NCI-H2196 treated with DMSO at 0.1 percent for 48 hours (cell line): ENCODE results near the gene DEFB119.
"Not testable (repeated sequence)": the region's sequence is repeated elsewhere in the genome, so short reads cannot be mapped to it uniquely, and the experiment has no call there.

Experiments used
- DNase-seq: peaks from one replicate; lab custom pipeline; 2025; ENCODE audit not compliant: unreplicated experiment; lab: John Stamatoyannopoulos, UW

Gene DEFB119, protein sequence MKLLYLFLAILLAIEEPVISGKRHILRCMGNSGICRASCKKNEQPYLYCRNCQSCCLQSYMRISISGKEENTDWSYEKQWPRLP

DNA sequence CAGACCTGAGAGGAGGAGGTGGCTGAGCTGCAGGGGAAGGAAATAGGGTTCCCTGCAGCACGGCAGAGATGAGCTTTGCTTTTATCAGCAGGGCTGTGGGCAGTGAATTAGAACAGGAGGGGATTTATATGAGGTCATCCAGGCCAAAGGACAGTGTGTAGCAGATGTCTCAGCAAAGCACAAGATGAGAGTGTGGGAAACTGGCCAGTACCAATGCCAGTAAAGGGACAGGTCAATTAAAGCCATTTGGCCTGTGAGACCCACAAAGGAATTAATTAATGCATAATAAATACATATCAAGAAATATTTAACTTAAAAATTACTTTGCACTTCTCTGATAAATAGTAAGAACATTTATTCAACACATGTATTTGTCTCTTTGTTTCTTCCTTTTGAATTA is at the start of gene DEFB119:
DEFB119 (minus strand) TSS at position 101 of the 400 bp plus-strand sequence. CDS start 107 bp downstream, outside the sequence.
- no peak for DNase-seq

DNA sequence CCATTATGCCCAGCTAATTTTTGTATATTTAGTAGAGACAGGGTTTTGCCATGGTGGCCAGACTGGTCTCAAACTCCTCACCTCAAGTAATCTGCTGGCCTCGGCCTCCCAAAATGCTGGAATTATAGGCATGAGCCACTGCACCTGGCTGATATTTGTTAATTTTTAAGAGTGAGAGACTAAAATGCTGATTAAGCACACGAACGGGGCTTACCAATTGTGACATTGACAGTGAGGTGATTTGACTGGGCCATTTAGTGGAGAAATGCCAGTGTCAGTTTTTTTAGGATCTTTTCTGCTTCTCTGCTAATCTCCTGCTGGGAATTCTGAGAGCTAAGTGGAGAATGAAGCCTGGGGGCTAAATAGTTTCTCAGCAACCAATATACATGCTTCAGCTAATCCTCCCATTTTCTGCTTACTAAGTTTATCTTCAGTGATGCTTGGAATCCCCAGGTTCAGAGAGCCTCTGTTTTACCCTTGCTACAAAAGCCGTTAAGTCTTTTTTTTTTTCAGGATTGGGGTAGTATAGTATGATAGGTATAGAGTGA is 40.3 kb upstream of the DEFB119 start:
- DNase-seq = no peak

DNA sequence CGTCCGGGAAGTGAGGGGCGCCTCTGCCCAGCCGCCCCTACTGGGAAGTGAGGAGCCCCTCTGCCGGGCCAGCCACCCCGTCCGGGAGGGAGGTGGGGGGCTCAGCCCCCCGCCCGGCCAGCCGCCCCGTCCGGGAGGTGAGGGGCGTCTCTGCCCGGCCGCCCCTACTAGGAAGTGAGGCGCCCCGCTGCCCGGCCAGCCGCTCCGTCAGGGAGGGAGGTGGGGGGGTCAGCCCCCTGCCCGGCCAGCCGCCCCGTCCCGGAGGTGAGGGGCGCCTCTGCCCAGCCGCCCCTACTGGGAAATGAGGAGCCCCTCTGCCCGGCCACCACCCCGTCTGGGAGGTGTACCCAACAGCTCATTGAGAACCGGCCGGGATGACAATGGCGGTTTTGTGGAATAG is 37.2 kb upstream of the DEFB119 start:
- not testable (repeated sequence) for DNase-seq

DNA sequence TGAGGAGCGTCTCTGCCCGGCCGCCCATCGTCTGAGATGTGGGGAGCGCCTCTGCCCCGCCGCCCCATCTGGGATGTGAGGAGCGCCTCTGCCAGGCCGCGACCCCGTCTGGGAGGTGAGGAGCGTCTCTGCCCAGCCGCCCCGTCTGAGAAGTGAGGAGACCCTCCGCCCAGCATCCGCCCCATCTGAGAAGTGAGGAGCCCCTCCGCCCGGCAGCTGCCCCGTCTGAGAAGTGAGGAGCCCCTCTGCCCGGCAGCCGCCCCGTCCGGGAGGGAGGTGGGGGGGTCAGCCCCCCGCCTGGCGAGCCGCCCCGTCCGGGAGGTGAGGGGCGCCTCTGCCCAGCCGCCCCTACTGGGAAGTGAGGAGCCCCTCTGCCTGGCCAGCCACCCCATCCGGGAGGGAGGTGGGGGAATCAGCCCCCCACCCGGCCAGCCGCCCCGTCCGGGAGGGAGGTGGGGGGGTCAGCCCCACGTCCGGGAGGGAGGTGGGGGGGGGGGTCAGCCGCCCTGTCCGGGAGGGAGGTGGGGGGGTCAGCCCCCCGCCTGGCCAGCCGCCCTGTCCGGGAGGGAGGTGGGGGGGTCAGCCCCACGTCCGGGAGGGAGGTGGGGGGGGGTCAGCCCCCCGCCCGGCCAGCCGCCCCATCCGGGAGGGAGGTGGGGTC is 36.6 kb upstream of the DEFB119 start:
- DNase-seq = not testable (repeated sequence)

DNA sequence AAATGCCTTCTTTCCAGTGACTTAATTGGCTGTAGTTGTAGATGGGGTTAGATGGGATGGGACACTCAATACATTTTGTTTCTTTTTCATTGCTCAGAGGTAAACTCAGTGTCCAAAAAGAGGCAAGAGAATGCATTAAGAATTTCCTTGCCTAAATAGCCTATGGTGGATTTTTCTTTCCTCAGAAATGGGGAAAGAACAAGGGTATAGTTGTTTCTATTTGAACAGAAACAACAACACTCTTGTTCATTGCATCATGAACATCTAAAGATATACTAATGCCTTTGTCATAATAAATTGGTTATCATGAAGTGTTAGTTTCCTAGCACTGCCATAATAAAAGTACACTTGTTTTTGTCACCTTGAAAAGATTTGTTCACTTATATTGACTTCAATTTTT is 35.4 kb upstream of the DEFB119 start:
- DNase-seq = no peak

DNA sequence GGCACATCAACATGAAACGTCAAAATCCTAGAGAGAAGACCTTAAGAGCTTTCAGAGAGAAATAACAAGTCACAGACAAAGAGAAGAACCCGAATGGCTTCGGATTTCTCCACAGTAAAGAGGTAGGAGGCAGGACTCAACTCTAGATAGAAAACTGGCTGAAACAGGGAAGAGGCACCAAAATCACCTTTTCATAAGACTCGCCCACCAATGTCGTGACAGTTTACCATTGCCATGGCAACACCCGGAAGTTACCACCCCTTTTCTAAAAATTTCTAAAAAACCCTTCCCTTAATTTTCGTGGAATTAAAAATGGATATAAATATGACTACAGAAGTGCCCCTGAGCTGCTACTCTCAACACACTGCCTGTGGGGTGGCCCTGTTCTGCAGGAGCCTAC is 27.9 kb upstream of the DEFB119 start:
- no peak for DNase-seq

DNA sequence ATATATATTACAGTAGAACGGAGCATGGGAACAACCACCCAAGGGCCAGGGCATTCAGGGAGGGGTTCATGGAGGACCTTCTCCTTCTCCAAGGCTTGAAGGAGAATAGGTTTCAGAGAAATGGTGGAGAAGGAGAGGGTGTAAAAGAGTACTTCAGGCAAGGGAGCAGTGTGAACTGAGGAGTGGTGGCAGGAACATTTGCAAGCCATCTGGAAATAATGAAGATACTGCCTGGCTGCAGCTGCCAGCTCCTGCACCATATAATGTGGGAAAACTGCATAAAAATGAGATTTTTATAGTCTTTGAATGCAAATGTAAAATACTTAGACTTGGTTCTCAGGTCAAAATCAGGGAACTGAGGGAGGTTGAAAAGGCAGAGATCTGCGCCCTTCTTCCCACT is 25.3 kb upstream of the DEFB119 start:
- DNase-seq = no peak

DNA sequence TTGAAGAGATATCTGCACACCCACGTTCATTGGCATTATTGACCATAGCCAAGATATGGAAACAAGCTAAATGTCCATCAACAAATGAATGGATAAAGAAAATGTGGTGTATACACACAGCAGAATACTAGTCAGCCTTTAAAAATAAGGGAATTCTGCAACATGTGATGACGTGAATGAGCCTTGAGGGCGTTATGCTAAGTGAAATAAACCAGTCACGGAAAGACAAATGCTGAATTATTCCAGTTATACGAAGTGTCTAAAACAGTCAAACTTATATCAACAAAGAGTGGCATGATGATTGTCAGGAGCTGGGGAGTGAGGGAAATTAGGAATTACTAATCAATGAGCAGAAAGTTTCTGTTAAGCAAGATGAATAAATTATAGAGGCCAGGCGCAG is 24.0 kb upstream of the DEFB119 start:
- DNase-seq = no peak

DNA sequence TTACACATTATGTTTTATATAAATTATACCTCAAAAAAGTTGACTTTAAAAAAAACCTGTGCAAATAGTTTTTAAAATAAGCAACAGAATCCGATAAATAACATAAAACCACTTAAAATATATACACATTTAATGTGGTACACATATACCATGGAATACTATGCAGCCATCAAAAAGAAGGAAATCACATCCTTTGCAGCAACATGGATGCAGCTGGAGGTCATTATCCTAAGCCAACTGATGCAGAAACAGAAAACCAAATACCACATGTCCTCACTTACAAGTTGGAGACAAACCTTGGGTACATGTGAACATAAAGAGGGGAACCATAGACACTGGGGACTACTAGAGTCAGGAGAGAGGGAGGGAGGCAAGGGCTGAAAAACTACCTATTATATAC is 19.6 kb upstream of the DEFB119 start:
- DNase-seq = no peak

DNA sequence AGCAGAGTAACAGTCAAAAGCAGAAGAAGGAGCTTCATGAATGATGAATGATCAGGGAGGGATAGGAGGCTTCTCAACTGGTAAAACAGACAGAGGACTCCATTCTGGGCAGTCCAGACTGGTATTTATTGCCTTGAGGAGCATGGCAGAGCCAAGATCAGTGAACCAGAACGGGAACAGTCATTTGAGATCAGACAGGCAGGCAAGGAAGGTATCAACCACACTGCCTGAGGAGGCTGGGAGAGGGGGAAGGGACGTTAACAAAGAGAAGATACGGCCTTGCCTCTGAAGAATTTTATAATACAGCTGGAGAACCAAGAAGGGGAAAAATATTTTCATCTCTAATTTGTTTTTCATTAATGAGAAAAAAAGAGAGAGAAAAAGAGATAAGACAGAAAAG is 15.7 kb upstream of the DEFB119 start, which contains the start of gene DEFB121:
DEFB121 (minus strand) TSS at position 101 of the 400 bp plus-strand sequence; CDS start at position 38, 63 bp downstream.
- no peak for DNase-seq

DNA sequence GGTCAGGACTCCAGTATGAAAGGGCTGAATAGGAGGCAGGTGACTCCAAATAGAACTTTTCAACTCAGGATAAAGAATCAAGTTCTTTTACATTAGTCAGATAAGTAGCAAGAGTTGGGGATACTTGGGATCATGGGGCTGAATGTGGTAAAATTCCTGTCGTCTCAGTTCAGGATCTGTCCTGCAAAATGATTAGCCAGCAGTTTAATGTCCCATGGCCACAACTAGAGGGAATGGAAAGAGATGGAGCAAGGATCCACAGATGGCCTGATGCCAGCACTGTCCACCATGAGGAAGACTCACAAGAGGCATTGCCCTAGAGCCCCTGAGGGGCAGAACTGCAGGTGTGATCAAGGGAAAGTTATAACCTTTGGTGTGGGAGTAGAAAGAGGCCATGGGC is 13.5 kb upstream of the DEFB119 start:
- DNase-seq = no peak

DNA sequence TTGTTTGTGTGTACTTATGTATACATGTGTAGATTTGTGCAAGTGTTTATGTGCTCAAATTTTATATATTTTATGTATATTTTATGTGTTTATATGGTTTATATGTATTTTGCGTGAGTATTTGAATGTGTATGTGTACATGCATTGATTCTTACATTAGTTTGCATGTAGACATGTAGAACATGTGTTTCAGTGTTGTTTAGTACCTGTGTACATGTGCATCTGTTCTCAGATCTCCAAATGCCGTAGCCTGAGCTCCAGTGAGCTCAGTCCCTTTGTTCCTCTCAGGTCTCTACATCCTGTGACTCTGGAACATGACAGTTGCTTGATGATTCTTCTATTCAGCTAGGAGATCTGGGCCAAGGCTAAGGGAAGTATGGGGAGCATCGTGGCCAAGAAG is 4.5 kb upstream of the DEFB119 start:
- DNase-seq = no peak

DNA sequence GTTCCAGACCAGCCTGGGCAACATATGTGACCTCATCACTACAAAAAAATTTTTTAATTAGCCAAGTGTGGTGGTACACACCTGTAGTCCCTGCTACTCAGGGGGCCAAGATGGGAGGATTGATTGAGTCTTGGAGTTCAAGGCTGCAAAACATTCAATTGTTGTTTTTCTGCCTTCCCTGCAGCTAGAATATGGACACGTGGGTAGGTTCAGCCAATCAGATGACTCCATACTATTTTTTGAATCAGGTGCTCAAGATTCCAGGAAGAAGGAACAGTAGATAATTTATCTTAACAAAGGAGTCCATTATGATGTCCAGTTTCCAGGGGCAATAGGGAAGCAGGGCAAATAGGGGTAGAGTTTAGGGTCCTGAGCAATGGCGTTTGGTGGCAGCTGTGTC is 2.4 kb upstream of the DEFB119 start:
- no peak for DNase-seq

DNA sequence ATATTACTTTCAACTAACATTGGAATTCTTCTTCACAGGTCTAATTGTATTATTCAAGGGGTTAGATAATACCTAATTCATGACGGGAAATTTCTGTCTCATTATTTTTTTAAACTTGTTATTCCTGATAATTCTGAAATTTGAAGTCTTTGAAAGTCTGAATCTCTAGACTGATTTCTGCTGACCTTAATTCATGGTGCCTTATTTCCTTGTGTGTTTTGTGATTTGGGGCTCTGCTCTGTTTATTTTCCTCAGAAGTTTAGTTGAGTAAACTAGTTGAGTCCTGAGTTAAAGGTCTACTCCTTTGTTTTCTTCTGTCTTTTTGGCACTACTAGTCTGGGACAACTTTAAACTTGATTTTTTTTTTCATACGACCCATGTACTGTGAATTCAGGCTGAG is 16.0 kb downstream of the DEFB119 start:
- DNase-seq = no peak

DNA sequence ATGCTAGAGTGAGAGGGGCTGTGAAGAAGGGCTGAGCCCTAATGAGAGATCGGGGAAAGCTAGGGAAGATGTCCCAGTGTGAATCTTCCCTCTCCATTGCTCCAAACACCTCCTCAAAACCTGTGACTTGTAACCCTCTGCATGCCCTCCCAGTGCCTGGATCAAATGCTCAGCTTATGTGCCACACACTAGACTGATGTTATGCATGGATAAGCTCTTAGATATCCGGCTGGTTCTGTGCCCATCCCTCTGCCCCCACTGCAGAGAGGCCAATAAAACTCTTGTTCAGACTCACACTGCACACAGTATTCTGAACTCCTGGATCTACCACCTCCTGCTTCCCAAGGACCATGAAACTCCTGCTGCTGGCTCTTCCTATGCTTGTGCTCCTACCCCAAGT is 22.1 kb downstream of the DEFB119 start, which contains the start of gene DEFB118:
DEFB118 (plus strand) TSS at position 301 of the 400 bp plus-strand sequence; CDS start at position 351, 50 bp downstream.
- no peak for DNase-seq

DNA sequence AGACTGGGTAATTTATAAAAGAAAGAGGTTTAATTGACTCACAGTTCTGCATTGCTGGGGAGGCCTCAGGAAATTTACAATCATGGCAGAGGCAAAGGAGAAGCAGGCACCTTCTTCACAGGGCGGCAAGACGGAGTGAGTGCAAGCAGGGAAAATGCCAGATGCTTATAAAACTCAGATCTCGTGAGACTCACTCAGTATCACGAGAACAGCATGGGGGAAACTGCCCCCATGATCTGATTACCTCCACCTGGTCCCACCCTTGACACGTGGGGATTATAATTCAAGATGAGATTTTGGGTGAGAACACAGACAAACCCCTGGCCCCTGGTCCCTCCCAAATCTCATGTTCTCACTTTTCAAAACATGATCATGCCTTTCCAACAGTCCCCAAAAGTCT is 26.1 kb downstream of the DEFB119 start:
- DNase-seq = not testable (repeated sequence)

DNA sequence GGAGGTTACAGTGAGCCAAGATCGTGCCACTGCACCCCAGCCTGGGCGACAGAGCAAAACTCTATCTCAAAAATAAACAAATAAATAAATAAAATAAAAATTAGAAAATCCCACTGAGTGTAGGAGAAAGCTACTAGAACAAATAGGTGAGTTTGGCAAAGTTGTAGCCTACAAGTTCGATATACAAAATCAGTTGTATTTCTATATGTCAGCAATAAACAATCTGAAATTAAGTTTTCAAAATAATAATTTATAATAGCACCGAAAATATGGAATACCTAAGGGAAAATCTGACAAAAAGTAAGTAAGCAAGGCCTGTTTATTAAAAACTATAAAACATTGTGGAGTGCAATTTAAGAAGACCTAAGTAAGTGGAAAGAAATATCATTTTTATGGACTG is 27.1 kb downstream of the DEFB119 start:
- DNase-seq = no peak

DNA sequence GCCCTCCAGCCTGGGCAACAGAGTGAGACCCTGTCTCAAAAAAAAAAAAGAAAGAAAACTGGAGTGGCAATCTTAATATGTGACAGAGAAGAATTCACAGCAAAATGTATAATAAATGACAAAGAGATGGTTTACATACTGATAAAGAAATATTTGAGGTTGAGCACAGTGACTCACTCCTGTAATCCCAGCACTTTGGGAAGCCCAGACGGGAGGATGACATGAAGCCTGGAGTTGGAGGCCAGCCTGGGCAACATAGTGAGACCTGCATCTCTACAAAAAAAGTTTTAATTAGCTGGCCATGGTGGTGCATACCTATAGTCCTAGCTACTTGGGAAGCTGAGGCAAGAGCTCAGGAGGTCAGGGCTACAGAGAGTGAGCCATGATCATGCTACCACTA is 34.4 kb downstream of the DEFB119 start:
- no peak for DNase-seq

DNA sequence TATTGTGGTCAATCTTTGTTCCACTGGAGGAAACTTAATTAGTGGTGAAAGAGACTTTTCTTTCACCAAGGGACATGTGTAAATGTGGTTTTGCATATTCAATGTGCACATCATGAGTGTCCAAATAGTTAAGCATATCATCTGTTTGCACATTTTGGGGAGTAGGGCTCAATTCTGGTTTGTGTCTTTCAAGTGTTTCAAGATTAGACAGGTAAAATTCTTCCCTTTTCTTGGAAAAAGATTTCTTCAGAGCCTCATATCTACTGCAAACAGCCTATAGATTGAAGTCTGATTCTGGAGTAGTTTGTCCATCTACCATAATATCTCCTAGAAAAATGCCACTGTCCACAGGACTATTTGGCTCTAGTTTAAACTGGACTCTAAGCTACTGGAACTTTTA is 48.9 kb downstream of the DEFB119 start:
- no peak for DNase-seq

DNA sequence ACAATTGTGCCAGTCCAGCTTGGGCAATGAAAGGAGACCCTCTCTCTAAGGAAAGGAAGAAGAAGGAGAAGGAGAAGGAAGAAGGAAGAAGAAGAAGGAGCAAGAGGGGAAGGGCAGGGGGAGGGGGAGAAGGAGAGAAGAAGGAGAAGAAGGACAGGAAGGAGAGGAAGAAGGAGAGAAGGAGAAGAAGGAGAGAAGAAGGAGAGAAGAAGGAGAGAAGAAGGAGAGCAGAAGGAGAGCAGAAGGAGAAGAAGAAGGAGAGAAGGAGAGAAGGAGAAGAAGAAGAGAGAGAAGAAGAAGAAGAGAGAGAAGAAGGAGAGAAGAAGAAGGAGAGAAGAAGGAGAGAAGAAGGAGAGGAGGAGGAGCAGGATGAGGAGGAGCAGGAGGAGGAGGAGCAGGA is 59.5 kb downstream of the DEFB119 start:
- no peak for DNase-seq
